Endodermal cell (in vitro differentiated cells): ENCODE results near the gene MRNIP. TPM values are rescaled to one million over a fixed set of nuclear protein-coding genes. Genes with fewer than 3 reads are reported as not detected.

Experiments used
- DNase-seq: peaks from one replicate; pipeline ENCODE4 v3.0.0-alpha.2; 2017
- H3K27ac ChIP-seq: 2 replicates; pipeline ENCODE4 v1.5.1; 2013; ENCODE audit warnings: mild to moderate bottlenecking, low read depth, low read length, moderate library complexity
- H3K27me3 ChIP-seq: 2 replicates; pipeline ENCODE4 v1.6.1; 2013; ENCODE audit warnings: mild to moderate bottlenecking, low read length, moderate library complexity; ENCODE audit not compliant: insufficient read depth, control insufficient read depth, poor library complexity, severe bottlenecking
- H3K36me3 ChIP-seq: 2 replicates; pipeline ENCODE4 v1.7.0; 2013; ENCODE audit warnings: mild to moderate bottlenecking, low read length, moderate library complexity; ENCODE audit not compliant: control insufficient read depth, insufficient read depth
- H3K4me1 ChIP-seq: one replicate; pipeline ENCODE4 v1.7.0; 2013; ENCODE audit warnings: low read length; ENCODE audit not compliant: control insufficient read depth, insufficient read depth
- H3K4me3 ChIP-seq: 2 replicates; pipeline ENCODE4 v1.5.1; 2013; ENCODE audit warnings: mild to moderate bottlenecking, low read length, moderate library complexity
- H3K9ac ChIP-seq: 2 replicates; pipeline ENCODE4 v1.6.1; 2013; ENCODE audit warnings: mild to moderate bottlenecking, low read length, moderate library complexity; ENCODE audit not compliant: poor library complexity, severe bottlenecking; ENCODE audit errors: extremely low read depth
- H3K9me3 ChIP-seq: 2 replicates; pipeline ENCODE4 v1.6.1; 2013; ENCODE audit warnings: mild to moderate bottlenecking, low read length, moderate library complexity; ENCODE audit not compliant: control insufficient read depth
- H3K27ac Mint-ChIP-seq: 2 replicates; pipeline ENCODE4 v1.8.0; 2020; ENCODE audit warnings: mixed read lengths
- H3K27me3 Mint-ChIP-seq: 2 replicates; pipeline ENCODE4 v1.8.0; 2021; ENCODE audit warnings: mild to moderate bottlenecking, mixed read lengths; ENCODE audit not compliant: insufficient read depth
- H3K36me3 Mint-ChIP-seq: 2 replicates; pipeline ENCODE4 v1.8.0; 2020; ENCODE audit warnings: low read depth, mixed read lengths
- H3K4me1 Mint-ChIP-seq: 2 replicates; pipeline ENCODE4 v1.8.0; 2020; ENCODE audit warnings: mixed read lengths
- H3K4me3 Mint-ChIP-seq: 2 replicates; pipeline ENCODE4 v1.8.0; 2020; ENCODE audit warnings: mild to moderate bottlenecking, moderate library complexity, mixed read lengths
- H3K9me3 Mint-ChIP-seq: 2 replicates; pipeline ENCODE4 v1.8.0; 2020; ENCODE audit warnings: mild to moderate bottlenecking, mixed read lengths
- CTCF ChIP-seq: fragments of 200-600 bp; sonication (generic); conservative IDR thresholded peaks from 2 replicates; pipeline ENCODE4 v1.5.0; 2021; ENCODE audit warnings: antibody characterized with exemption, mild to moderate bottlenecking
- WGBS, 2 experiments: methylation state at CpG; one replicate each; pipeline versions ENCODE4 v1.1.5 to v1.1.7; 2013; ENCODE audit warnings: missing lambda C conversion rate in 2 of 2, mixed read lengths in 1 of 2; ENCODE audit not compliant: insufficient coverage in 1 of 2, insufficient read length in 1 of 2; 5-methylcytosine and 5-hydroxymethylcytosine counted together
- total RNA-seq, 2 donors: library from RNA; stranded (reverse); fragmentation: NEBNext Ultra II Directional in 1 of 2; extraction: Animal tissue kit (Norgen Biotek cat#: 25700) in 1 of 2; gene quantifications; 2 replicates in 1 of 2; 3 replicates in 1 of 2; pipeline ENCODE4 v1.2.1, GENCODE V29; 2021

MRNIP gene
- total RNA-seq, 2 donors from 2014 or later = 45.8 to 55.3 TPM

DNA sequence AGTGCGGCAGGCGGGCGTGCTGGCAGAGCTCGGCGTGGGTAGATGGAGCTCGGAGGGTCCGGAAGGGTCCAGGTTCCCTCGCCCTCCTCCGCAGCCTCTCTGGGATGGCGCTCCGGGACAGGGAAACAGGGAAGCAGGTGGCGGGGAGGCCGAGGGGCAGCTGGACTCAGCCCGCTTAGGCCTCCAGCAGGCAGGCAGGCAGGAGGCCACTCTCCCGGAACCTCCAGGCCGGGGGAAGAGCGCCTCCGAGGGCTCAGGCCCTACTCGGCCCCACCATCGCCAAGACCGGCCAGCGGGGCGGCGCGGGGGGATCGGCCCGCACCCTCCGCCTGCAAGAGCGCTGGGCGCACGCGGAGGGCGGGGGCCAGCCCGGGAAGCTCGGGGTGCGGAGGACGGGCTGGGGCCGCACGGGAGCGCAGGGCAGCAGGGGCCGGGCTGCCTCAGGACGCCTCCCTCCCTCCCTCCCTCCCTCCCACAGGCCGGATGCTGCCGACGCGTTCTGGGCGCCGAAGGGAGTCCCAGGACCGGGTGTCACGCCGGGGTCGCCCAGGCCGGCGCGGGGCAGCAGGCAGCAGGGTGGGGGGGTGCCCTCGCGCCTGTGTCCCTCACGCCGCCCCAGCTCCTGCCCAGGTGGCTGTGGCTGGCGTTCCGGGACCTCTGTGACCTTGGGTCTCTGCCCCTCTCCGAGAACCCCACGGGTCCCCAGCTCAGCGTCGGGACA lies 52.9 kb downstream of the MRNIP start:
- Mint-ChIP-seq H3K9me3 (no peaks in the 10 kb centered on the region), H3K27ac (peak overlapping the region; percentile 68), H3K27me3 (no peaks in the 10 kb centered on the region), H3K4me1 (peaks cover 13% of the 10 kb centered on the region), H3K4me3 (peak overlapping the region; percentile 73), H3K36me3 (peaks cover 6% of the 10 kb centered on the region)
- peak; percentile 77 for DNase-seq
- Histone ChIP-seq H3K4me1 (peaks cover 2% of the 10 kb centered on the region), H3K9ac (peak overlapping the region; percentile 18), H3K4me3 (peak overlapping the region; percentile 78), H3K27me3 (no peaks in the 10 kb centered on the region), H3K27ac (no peak overlapping the region), H3K36me3 (peaks cover 13% of the 10 kb centered on the region), H3K9me3 (no peaks in the 10 kb centered on the region)
- TF ChIP-seq CTCF = no peak
- 2 to 9% methylated on average over 14 to 65 of the region's 65 CpGs for WGBS, 2 experiments

DNA sequence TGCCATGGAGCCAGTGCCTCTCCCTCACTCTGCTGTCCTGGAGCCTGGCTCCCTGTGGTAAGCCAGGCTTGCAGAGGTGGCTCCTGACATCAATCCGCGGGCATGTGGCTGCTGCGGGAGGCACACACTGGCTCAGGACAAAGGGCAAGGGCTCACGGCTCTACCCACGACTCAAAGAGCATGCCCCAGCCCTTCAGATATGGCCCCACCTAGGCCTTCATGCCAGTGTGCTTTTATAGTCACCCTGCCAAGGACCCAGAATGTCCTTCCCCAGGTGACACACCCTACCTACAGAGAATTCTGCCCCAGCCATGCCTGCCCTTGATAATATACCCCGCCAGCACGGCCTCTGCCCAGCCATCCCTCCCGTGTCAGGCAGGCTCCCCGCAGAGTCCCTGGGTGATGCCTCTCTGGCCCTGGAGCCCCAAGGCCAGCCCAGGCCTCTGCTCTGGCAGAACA lies 53.5 kb downstream of the MRNIP start:
- Mint-ChIP-seq H3K27ac (peak overlapping the region; percentile 68), H3K36me3 (peaks cover 4% of the 10 kb centered on the region), H3K4me1 (peaks cover 13% of the 10 kb centered on the region), H3K9me3 (no peaks in the 10 kb centered on the region), H3K27me3 (no peaks in the 10 kb centered on the region), H3K4me3 (peak overlapping the region; percentile 73)
- peaks cover 15% of the 10 kb centered on the region for H3K36me3 ChIP-seq
- DNase-seq = no peak
- peak overlapping the region; percentile 18 for H3K9ac ChIP-seq
- H3K4me1 ChIP-seq = peaks cover 2% of the 10 kb centered on the region
- H3K4me3 ChIP-seq = peak overlapping the region; percentile 78
- WGBS, 2 experiments = 77 to 81% methylated on average over 7 to 9 of the region's 9 CpGs
- no peaks in the 10 kb centered on the region for H3K9me3 ChIP-seq
- TF ChIP-seq CTCF = no peak
- H3K27me3 ChIP-seq = no peaks in the 10 kb centered on the region
- H3K27ac ChIP-seq = no peak overlapping the region

GRCh38 chr5:179804555-179804947 lies 54.1 kb downstream of the MRNIP start:
- Histone ChIP-seq H3K4me1 (peaks cover 2% of the 10 kb centered on the region), H3K27me3 (no peaks in the 10 kb centered on the region), H3K4me3 (peak overlapping the region; percentile 78), H3K36me3 (peaks cover 20% of the 10 kb centered on the region), H3K9ac (no peak overlapping the region), H3K27ac (no peak overlapping the region), H3K9me3 (no peaks in the 10 kb centered on the region)
- no peak overlapping the region for H3K27ac Mint-ChIP-seq
- H3K36me3 Mint-ChIP-seq = peaks cover 8% of the 10 kb centered on the region
- TF ChIP-seq CTCF = no peak
- no peaks in the 10 kb centered on the region for H3K9me3 Mint-ChIP-seq
- 93 to 98% methylated on average over 7 to 8 of the region's 8 CpGs for WGBS, 2 experiments
- peaks cover 13% of the 10 kb centered on the region for H3K4me1 Mint-ChIP-seq
- DNase-seq = no peak
- no peaks in the 10 kb centered on the region for H3K27me3 Mint-ChIP-seq
- peak overlapping the region; percentile 73 for H3K4me3 Mint-ChIP-seq
